Peyer's patch (tissue), 4 donors: ENCODE results near the gene HSPA1A.

Experiments
- CTCF ChIP-seq, 6 experiments: fragments of 450-650 bp in 4 of 6; fragments of 200-600 bp in 2 of 6; sonication (generic) in 1 of 6; IDR thresholded peaks; one replicate each; pipeline ENCODE4 v1.5.1; 2017 to 2019; ENCODE audit warnings: antibody characterized with exemption in 6 of 6, mild to moderate bottlenecking in 3 of 6, moderate library complexity in 1 of 6
- POLR2A ChIP-seq, 2 donors: fragments of 450-650 bp; IDR thresholded peaks; one replicate each; pipeline ENCODE4 v1.5.1; 2017; ENCODE audit warnings: antibody characterized with exemption in 2 of 2, mild to moderate bottlenecking in 2 of 2, moderate library complexity in 2 of 2

- TF ChIP-seq CTCF (IDR thresholded peaks at IDR 0.05) (no peak), POLR2A (IDR thresholded peaks at IDR 0.05) (no peak)
Measured at GRCh38 chr6:31836474-31837368, 21.4 kb downstream of the HSPA1A start.
